Measurements from ENCODE around the gene TINCR. TPM values are rescaled to one million over a fixed set of nuclear protein-coding genes. Genes with fewer than 3 reads are reported as not detected.

TINCR gene
- total and polyA plus RNA-seq, 4 donors: 0.05 to 0.08 TPM; not detected in 2

DNA sequence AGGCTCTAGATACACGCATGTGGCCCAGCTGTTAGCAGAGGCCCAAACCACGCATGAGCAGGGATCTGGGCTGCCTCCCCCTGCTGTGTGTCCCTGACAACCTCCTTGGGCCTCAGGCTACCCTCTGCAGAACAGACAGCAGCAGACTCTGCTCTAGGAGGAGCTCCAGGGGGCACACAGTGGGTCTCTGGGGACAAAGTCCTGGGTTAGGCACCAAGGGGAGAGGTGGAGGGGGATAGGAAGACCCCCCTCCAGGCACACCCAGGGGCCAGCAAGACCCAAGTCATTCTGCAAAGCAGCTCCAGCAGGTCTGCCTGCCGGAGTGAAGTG lies 8.0 kb downstream of the TINCR start:
- WGBS: 38% methylated on average over 3 of the region's 3 CpGs
- Histone ChIP-seq H3K4me3 (ENCODE audit: low read depth in 1 of 3, low read length in 3 of 3) (no peak overlapping the region), H3K27me3 (ENCODE audit: control insufficient read depth in 4 of 4, insufficient read depth in 4 of 4, low read length in 3 of 4) (no peaks in the 10 kb centered on the region), H3K9ac (ENCODE audit: low read depth in 1 of 2, low read length in 2 of 2) (no peak overlapping the region), H3K36me3 (ENCODE audit: control insufficient read depth in 4 of 4, insufficient read depth in 3 of 4, low read depth in 1 of 4, low read length in 3 of 4) (no peaks in the 10 kb centered on the region), H3K9me3 (ENCODE audit: control insufficient read depth in 4 of 4, low read length in 3 of 4) (peaks cover 4 to 9% (median 6%) of the 10 kb centered on the region in 4 donors), H3K27ac (ENCODE audit: low read depth in 1 of 2, low read length in 2 of 2) (no peak overlapping the region), H3K4me1 (ENCODE audit: control insufficient read depth in 4 of 4, insufficient read depth in 4 of 4, low read length in 3 of 4) (no peaks in the 10 kb centered on the region)
- DNase-seq (ENCODE audit: low spot score): no peak
- TF ChIP-seq SP1 (IDR thresholded peaks at IDR 0.05): no peak
- TF ChIP-seq, protein P1, sequence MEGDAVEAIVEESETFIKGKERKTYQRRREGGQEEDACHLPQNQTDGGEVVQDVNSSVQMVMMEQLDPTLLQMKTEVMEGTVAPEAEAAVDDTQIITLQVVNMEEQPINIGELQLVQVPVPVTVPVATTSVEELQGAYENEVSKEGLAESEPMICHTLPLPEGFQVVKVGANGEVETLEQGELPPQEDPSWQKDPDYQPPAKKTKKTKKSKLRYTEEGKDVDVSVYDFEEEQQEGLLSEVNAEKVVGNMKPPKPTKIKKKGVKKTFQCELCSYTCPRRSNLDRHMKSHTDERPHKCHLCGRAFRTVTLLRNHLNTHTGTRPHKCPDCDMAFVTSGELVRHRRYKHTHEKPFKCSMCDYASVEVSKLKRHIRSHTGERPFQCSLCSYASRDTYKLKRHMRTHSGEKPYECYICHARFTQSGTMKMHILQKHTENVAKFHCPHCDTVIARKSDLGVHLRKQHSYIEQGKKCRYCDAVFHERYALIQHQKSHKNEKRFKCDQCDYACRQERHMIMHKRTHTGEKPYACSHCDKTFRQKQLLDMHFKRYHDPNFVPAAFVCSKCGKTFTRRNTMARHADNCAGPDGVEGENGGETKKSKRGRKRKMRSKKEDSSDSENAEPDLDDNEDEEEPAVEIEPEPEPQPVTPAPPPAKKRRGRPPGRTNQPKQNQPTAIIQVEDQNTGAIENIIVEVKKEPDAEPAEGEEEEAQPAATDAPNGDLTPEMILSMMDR (IDR thresholded peaks at IDR 0.05; ENCODE audit: low read depth, low read length, missing input control): no peak
- TF ChIP-seq JUND (IDR thresholded peaks at IDR 0.05): no peak
- no peak for TF ChIP-seq NR2F2 (IDR thresholded peaks at IDR 0.05)
- no peak for TF ChIP-seq RXRA (IDR thresholded peaks at IDR 0.05)
- TF ChIP-seq ATF3 (IDR thresholded peaks at IDR 0.05): no peak
- TF ChIP-seq, protein P2, sequence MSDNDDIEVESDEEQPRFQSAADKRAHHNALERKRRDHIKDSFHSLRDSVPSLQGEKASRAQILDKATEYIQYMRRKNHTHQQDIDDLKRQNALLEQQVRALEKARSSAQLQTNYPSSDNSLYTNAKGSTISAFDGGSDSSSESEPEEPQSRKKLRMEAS (IDR thresholded peaks at IDR 0.05): no peak
- TF ChIP-seq YY1 (IDR thresholded peaks at IDR 0.05): no peak
- TF ChIP-seq REST (IDR thresholded peaks at IDR 0.05): no peak
- no peak for TF ChIP-seq GABPA (IDR thresholded peaks at IDR 0.05 in 1 of 2, conservative IDR thresholded peaks at IDR 0.05 in 1 of 2)
- no peak for TF ChIP-seq EGR1 (IDR thresholded peaks at IDR 0.05; ENCODE audit: low read depth in 2 of 2)

DNA sequence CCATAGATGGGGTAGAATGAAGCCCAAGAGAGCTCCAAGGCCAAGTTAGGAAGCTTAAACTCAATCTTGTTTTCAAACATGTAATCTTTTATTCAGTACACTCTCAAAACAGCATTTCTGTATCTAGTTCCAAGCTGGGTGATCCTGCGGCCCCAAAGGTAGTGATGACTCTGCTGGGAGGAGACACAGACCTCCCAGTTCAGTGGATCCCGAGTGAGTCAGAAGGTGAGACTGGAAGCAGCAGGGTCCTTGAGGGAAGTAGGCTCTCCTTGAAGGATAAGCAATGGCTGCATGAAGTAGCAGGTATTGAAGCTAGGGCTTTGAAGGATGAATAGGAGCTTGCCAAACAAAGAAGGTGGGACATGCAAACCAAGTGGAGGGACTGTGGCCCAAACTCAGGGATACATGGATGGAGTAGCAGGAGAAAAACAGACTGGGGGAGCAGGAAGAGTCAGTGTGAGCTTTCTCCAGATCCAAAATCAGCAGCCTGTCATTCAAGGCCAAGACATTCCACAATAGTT lies 9.6 kb downstream of the TINCR start:
- no peaks in the 10 kb centered on the region for H3K36me3 ChIP-seq (ENCODE audit: control insufficient read depth in 4 of 4, insufficient read depth in 3 of 4, low read depth in 1 of 4, low read length in 3 of 4)
- H3K27ac ChIP-seq (ENCODE audit: low read depth in 1 of 2, low read length in 2 of 2): no peak overlapping the region
- DNase-seq (ENCODE audit: low spot score): no peak
- H3K4me1 ChIP-seq (ENCODE audit: control insufficient read depth in 4 of 4, insufficient read depth in 4 of 4, low read length in 3 of 4): no peaks in the 10 kb centered on the region
- H3K4me3 ChIP-seq (ENCODE audit: low read depth in 1 of 3, low read length in 3 of 3): no peak overlapping the region
- WGBS: 84% methylated on average over 2 of the region's 2 CpGs
- H3K27me3 ChIP-seq (ENCODE audit: control insufficient read depth in 4 of 4, insufficient read depth in 4 of 4, low read length in 3 of 4): no peaks in the 10 kb centered on the region
- H3K9me3 ChIP-seq (ENCODE audit: control insufficient read depth in 4 of 4, low read length in 3 of 4): peaks cover 4 to 9% (median 6%) of the 10 kb centered on the region in 4 donors
- no peak overlapping the region for H3K9ac ChIP-seq (ENCODE audit: low read depth in 1 of 2, low read length in 2 of 2)
- no peak for TF ChIP-seq EGR1 (IDR thresholded peaks at IDR 0.05; ENCODE audit: low read depth in 2 of 2)
- TF ChIP-seq RAD21 (IDR thresholded peaks at IDR 0.05): no peak
- no peak for TF ChIP-seq TAF1 (conservative IDR thresholded peaks at IDR 0.05)
- TF ChIP-seq SP1 (IDR thresholded peaks at IDR 0.05): no peak
- TF ChIP-seq REST (IDR thresholded peaks at IDR 0.05): no peak
- TF ChIP-seq, protein P3, sequence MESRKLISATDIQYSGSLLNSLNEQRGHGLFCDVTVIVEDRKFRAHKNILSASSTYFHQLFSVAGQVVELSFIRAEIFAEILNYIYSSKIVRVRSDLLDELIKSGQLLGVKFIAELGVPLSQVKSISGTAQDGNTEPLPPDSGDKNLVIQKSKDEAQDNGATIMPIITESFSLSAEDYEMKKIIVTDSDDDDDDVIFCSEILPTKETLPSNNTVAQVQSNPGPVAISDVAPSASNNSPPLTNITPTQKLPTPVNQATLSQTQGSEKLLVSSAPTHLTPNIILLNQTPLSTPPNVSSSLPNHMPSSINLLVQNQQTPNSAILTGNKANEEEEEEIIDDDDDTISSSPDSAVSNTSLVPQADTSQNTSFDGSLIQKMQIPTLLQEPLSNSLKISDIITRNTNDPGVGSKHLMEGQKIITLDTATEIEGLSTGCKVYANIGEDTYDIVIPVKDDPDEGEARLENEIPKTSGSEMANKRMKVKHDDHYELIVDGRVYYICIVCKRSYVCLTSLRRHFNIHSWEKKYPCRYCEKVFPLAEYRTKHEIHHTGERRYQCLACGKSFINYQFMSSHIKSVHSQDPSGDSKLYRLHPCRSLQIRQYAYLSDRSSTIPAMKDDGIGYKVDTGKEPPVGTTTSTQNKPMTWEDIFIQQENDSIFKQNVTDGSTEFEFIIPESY (IDR thresholded peaks at IDR 0.05): no peak
- no peak for TF ChIP-seq JUND (IDR thresholded peaks at IDR 0.05)
- TF ChIP-seq HNF4G (IDR thresholded peaks at IDR 0.05): no peak
- TF ChIP-seq FOXA1 (IDR thresholded peaks at IDR 0.05): no peak
- TF ChIP-seq FOXA2 (IDR thresholded peaks at IDR 0.05): no peak
- TF ChIP-seq RXRA (IDR thresholded peaks at IDR 0.05): no peak
- TF ChIP-seq ATF3 (IDR thresholded peaks at IDR 0.05): no peak
- TF ChIP-seq, protein P2 (IDR thresholded peaks at IDR 0.05): no peak
- TF ChIP-seq, protein P1 (IDR thresholded peaks at IDR 0.05; ENCODE audit: low read depth, low read length, missing input control): no peak

Data from liver (tissue), 9 donors.